Frontal cortex (tissue), 4 donors: ENCODE measurements around the gene ADGRG4. TPM values are rescaled to one million over a fixed set of nuclear protein-coding genes. Genes with fewer than 3 reads are reported as not detected.
"Not testable (repeated sequence)": the region's sequence is repeated elsewhere in the genome, so short reads cannot be mapped to it uniquely, and the experiment has no call there.

Source experiments
- DNase-seq, 2 donors: peaks; one replicate each; pipeline ENCODE4 v3.0.0; 2012; ENCODE audit warnings: low spot score in 2 of 2
- FAIRE-seq: peaks from 2 replicates; lab custom pipeline; 2012; peaks lifted over from hg19 to GRCh38; lab: Jason Lieb, UNC
- total RNA-seq: library from RNA; depleted of rRNA; stranded (reverse); fragments of >200 nt; gene quantifications from one replicate; pipeline ENCODE4 v1.2.3, GENCODE V29; 2014
- donor health status: control.
- donor health status: control.
- donor health status: control.

ADGRG4 gene
- not detected for total RNA-seq

- DNase-seq, FAIRE-seq: not testable (repeated sequence)
These were observed at the start of gene ADGRG4 for GRCh38 chrX:136300721-136301120. Gene ADGRG4 (plus strand): TSS chrX:136300963. CDS start chrX:136308778, 7,815 bp downstream.

- FAIRE-seq = no peak
- DNase-seq = peak; percentile 57 to 72
These were observed 49.4 kb upstream of the ADGRG4 start, which contains the start of gene MAP7D3 for GRCh38 chrX:136251041-136251991. Gene MAP7D3 (minus strand): TSS chrX:136251400. CDS start chrX:136251358, 42 bp downstream.

GRCh38 chrX:136255541-136255940, 45.2 kb upstream of the ADGRG4 start:
- FAIRE-seq (no peak), DNase-seq (no peak)

- FAIRE-seq (no peak), DNase-seq (no peak)
These were observed 44.7 kb upstream of the ADGRG4 start for GRCh38 chrX:136256026-136256425.

GRCh38 chrX:136258951-136259350, 41.8 kb upstream of the ADGRG4 start:
- no peak for FAIRE-seq

GRCh38 chrX:136259543-136259942, 41.2 kb upstream of the ADGRG4 start:
- no peak for DNase-seq
- FAIRE-seq = no peak

More at GRCh38 chrX:136258951-136259350, 41.8 kb upstream of the ADGRG4 start:
- no peak for DNase-seq

- no peak for FAIRE-seq
- no peak for DNase-seq
These were observed 40.0 kb upstream of the ADGRG4 start for GRCh38 chrX:136260776-136261175.

GRCh38 chrX:136261321-136261720, 39.4 kb upstream of the ADGRG4 start:
- no peak for FAIRE-seq

GRCh38 chrX:136262243-136262642, 38.5 kb upstream of the ADGRG4 start:
- no peak for DNase-seq
- no peak for FAIRE-seq

More at GRCh38 chrX:136261321-136261720, 39.4 kb upstream of the ADGRG4 start:
- no peak for DNase-seq

- FAIRE-seq = no peak
- no peak for DNase-seq
These were observed 37.9 kb upstream of the ADGRG4 start for GRCh38 chrX:136262812-136263315.

- no peak for DNase-seq
- FAIRE-seq = no peak
These were observed 33.9 kb upstream of the ADGRG4 start for GRCh38 chrX:136266828-136267227.

GRCh38 chrX:136268051-136269048, 32.4 kb upstream of the ADGRG4 start:
- peak; percentile 43 for FAIRE-seq

GRCh38 chrX:136269921-136270320, 30.8 kb upstream of the ADGRG4 start:
- DNase-seq = no peak
- FAIRE-seq = no peak

More at GRCh38 chrX:136268051-136269048, 32.4 kb upstream of the ADGRG4 start:
- DNase-seq = no peak

- DNase-seq (no peak), FAIRE-seq (no peak)
These were observed 29.5 kb upstream of the ADGRG4 start for GRCh38 chrX:136271300-136271699.

- FAIRE-seq (no peak), DNase-seq (no peak)
These were observed 28.4 kb upstream of the ADGRG4 start for GRCh38 chrX:136272325-136272724.

GRCh38 chrX:136273986-136274385, 26.8 kb upstream of the ADGRG4 start:
- FAIRE-seq = no peak
- no peak for DNase-seq

GRCh38 chrX:136275553-136275952, 25.2 kb upstream of the ADGRG4 start:
- DNase-seq (no peak), FAIRE-seq (no peak)

GRCh38 chrX:136286375-136286774, 14.4 kb upstream of the ADGRG4 start:
- DNase-seq, FAIRE-seq: not testable (repeated sequence)

- DNase-seq (no peak), FAIRE-seq (no peak)
These were observed 8.9 kb upstream of the ADGRG4 start for GRCh38 chrX:136291824-136292223.

GRCh38 chrX:136292656-136293055, 8.1 kb upstream of the ADGRG4 start:
- DNase-seq (no peak), FAIRE-seq (no peak)
